GM21381 (cell line): Measurements from ENCODE around the gene RPS6KB2.
A peak's percentile ranks its signal among the peaks of the same experiment; 100 is the strongest.

Experiments
- ATAC-seq: cut with Tn5 transposase; IDR thresholded peaks from one replicate; pipeline ENCODE4 v1.9.1; 2021; ENCODE audit warnings: mild to moderate bottlenecking, moderate library complexity; ENCODE audit not compliant: unreplicated experiment

RPS6KB2 gene

DNA sequence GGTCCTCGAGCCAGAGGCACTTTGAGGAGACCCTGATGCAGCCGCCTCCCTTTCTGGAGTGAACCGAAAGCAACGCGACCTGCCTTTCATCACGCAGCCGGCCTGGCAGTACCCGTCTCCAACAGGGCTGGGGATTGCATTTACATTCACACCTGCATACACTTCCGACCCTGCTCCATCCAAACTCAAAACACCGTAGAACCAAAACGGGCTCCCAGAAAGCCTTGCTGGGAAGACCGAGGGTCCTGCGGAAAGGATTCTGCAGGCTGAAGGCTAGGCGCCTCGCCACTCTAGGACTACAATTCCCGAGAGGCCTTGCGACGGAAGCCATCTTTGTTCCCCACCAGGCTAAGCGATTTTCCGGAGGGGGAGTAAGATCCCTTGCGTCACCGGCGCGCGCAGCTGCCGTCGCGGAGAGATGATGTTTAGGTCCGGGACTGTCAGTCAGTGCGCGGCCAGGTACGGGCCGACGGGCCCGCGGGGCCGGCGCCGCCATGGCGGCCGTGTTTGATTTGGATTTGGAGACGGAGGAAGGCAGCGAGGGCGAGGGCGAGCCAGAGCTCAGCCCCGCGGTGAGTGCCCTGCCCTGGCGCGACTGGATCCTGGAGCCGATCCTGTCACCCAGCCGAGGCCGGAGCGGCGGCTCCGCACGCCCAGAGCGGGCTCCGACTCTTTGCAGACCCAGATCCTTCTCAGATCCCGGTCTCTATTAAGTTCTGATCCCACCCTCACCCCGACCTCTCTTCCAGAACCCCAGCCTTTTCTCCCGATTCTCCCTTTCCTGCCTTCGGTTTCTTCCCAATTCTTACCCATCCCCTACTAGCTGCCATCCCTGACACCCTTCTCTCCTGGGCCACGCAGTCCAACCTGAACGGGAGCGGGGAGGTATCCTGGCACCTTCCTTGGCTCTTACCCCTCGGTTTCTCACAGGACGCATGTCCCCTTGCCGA, at the start of gene RPS6KB2:
Gene RPS6KB2 (plus strand): TSS at position 443 of the 950 bp plus-strand sequence. CDS start 52 bp downstream, at position 495.
- peak; percentile 83 for ATAC-seq

DNA sequence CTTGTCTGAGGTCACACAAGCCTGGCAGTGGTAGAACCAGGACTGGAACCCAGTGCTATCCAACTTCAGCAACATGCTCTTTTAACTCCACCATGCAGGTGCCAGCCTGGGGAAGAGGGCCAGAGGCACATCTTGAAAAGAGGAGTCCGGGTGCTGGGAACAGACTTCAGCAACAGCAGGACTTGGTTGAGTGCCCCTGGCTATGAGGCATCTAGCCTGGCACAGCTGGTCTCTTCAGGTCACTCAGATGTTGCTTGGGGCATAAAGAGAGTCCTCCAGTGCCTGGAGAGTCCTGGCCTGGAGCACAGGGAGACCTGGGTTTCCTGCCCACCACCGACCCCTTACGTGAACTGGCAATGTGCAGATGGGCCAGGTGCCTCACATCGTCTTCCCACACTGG, 49.8 kb upstream of the RPS6KB2 start:
- ATAC-seq = no peak

DNA sequence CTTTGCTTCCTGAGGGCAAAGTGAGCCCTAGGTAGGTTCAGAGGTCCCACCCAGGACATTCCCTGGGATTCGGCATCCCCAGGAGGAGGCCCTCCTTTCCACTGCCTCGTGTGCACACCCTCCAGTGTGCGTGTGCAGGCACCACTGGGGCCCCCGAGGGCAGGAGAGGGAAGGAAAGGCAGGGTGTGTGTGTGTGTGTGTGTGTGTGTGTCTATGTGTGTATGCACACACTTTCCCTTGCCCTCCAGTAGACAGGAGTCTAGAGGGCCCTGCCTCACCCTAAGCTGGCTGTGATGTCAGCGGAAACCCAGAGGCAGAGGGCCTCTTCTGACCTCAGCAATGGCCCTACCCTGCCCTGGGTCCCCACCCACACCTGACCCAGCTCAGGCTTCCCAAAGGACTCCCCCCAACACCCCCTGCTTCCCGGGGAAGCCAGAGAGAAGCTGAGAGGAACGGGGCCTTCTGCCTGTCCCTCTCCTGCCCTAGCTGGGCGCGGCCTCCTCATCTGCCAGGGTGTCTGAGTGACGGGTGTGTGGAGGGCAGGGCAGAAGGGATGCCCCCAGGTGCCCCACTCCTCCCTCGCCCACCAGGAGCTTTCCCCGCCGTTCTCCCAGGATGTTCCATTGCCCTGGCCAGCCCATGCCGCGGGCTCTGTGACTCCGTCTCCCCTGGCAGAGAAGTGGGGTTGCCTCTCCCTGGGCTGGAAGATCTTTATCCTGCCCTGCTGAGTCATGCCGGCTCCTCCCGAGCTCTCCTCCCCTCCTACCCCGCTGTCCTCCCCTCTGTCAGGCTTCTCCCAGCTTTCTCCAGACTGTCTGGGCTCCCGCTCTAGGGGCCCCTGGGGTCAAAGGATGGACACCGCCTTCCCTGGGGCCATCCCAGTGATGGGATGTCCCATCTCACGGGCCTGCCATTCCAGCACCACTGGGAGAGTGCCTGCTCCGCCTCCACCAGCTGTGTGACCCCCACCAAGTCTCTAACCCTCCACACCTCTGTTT, 48.9 kb upstream of the RPS6KB2 start:
- ATAC-seq = no peak

DNA sequence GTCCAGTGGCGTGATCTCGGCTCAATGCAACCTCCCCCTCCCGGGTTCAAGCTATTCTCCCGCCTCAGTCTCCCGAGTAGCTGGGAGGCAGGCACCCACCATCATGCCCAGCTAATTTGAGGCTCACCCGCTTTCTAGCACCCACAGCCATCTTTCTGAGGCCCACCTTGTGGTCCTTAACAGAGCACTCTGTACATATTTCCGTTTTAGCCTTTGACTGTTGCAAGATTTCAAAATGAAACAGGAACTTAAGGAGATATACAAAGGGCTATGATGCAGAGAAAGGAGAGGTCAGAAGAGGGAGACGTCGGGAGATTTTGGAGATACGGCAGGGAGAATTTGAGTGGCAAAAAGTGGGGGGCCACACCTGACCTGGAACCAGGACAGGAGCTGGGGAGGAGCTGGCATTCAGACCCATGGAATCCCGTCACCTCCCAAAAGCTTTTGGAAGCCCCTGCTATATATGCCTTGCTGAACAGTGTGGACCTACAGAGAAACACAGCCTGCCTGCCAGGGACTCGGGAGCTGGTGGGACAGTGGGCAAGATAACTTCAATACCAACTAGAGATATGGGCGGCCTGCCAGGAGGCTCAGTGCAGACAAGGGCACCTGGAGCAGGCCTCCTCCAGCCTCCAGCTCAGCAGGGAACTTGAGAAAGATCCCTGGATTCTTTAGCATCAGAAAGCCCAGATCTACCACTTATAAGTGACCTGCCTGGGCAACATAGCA, 46.9 kb upstream of the RPS6KB2 start:
- no peak for ATAC-seq

DNA sequence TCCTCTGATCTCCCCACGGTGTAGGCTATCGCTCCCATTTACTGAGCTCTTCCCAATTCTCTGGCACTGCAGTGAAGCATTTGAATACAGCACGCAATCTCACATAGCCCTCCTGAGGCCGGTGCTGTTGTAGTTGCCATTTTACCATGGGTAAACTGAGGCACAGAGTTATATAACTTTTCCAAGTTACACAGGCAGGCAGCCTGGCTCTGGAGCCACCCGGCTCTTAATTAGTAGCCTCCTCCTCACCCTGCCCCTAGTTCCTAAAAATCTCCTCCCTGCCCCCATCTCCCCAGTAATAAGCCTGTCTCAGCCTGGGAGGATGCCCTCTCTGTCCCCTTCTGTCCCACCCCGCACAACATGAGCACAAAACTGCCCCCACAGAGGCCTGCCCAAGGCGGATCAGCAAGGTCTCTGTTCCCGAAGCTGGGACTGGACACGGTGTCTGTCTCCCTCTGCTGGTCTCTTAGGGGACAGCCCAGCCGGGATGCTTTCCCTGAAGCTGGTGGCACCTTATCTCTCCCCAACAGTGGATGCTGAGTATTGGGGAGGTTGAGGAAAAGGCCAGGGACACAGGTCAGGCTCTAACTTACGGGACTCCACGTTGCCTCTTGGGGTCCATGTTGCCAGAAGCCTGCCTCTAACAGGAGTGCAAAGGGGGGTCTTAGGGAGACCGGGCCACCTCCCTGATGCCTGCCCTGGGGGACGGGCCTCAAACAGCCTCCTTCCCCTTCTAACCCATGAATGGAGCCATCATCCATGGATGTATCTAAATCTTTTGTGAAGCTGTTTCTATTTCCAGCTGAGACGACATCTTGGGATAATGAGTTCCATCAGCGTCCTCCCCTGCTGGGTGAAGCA, 45.8 kb upstream of the RPS6KB2 start:
- ATAC-seq = no peak

DNA sequence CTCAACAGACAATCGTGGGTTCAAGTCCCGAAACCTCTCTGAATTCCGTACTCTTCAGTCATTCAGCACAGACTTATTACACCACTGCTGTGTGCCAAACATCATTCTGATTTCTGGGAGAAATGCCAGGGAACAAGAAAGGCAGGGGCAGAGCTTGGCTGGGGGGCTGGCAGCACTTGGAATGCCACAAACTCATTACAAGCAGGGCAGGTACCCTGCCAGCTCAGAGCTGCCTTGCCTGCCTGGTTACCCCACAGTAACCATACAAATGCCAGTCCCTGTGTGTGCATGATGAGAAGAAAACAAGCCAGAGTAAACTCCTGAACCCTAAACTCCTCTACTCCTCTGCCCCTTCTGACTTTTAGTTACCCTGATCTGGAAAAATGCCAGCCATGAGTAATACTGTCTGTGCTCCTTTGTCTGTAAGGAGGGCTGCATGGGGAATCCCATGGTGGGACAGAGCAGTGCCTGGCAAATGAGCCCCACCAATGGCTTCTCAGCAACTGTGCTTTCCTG, 43.4 kb upstream of the RPS6KB2 start:
- ATAC-seq = no peak

DNA sequence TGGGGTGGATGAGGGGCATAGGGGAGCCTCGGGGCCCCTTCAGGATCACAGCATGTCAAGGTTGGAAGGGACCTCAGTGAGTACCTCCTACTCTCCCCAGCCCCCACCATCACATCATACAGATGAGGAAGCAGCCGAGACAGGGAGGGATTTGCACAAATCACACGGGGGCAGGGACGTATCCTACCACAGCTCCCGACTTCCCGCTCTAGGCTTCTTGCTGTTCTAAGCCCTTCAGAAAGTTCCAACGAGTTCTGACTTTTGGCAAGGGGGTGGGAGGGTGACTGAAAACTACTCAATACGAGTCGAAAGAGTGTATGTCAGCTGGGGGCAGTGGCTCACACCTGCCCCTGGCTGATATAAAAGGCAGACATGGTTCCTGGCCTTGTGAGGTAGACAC, 41.2 kb upstream of the RPS6KB2 start:
- no peak for ATAC-seq

DNA sequence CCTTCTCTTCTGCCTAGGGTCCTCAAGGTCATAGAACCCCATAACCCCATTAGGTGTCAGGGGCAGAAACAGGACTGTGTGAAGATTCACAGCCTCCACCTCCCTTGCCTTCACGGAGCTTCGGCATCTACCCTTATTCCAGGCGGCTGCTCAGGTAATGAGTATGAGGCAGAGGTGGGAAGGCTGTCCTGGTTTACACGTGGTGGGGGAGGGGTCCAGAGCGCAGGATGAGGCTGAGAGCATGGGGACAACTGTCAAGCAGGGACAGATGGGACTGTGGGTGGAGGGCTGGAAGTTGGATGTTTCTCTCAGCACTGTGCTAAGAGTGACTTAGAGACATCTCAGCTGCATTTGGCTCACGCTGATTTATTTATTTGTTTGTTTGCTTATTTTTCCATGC, 40.8 kb upstream of the RPS6KB2 start:
- ATAC-seq = no peak

DNA sequence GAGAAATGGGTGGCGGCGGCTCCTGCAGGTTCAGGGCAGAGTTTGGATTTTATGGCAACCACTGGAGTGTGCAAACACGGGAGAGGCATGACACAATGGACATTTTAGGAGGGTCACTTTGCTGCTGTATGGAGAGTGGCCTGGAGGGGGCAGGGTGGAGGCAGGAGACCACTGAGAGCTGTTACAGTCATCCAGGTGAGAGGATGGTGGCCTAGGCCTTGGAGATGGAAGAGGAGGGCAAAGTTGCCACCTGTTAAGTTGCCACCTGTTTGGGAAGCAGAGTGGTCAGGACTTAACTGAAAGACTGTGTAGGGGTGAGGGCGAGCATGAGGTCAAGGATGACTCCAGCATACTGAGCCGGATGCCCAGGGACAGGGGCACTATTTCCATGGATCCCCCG, 38.8 kb upstream of the RPS6KB2 start:
- ATAC-seq = no peak

DNA sequence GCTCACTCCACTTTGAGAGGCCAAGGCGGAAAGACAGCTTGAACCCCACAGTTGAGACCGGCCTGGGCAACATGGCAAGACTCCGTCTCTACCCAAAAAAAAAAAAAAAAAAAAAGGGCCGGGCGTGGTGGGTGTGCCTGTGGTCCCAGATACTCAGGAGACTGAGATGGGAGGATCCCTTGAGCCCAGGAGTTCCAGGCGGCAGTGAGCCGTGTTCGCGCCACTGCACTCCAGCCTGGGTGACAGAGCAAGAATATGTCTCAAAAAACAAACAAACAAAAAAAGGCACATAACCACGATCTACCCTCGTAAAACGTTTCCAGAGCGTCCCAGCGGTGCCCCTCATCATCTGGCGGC, 37.4 kb upstream of the RPS6KB2 start:
- ATAC-seq = no peak

DNA sequence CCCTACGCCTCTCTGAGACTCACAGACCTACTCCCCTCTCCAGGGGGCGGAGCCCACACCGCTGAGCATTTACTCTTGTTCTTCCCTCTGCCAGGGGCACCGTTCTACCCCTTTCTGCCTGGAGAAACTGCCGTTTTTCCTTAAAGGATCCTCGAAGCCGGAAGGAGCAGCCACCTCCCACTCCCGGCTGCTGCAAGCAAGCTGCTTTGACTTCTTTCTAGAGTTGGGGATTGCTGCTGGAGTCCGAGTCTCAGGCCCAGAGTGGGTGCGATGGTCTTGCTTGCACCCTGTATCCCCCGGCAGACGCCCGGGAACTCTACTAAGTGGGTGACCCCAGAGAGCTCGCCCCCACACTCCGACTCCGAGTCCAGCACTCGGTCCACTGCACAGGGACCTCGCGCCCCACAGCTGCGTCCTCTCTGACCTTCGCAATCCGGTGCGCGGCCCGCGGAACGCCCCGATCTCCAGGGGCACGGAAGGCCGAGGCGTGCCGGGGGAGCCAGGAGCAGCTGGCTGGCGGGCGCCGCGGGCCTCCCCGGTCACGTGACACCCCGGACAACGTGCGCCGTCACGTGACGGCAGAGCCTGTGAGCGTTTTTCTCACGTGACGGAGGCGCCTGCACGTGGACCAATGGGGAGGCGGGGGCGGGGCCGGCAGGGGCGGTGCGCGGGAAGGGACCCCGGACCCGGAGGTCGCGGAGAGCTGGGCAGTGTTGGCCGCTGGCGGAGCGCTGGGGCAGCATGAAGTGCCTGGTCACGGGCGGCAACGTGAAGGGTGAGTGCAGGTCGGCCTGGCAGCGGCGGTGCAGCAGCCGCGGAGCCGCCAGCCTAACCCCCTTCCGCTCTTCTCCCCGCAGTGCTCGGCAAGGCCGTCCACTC, 36.8 kb upstream of the RPS6KB2 start, which contains the start of gene RAD9A:
Gene RAD9A (plus strand): TSS at position 683 of the 879 bp plus-strand sequence. CDS start 59 bp downstream, at position 742.
- ATAC-seq = peak; percentile 57

DNA sequence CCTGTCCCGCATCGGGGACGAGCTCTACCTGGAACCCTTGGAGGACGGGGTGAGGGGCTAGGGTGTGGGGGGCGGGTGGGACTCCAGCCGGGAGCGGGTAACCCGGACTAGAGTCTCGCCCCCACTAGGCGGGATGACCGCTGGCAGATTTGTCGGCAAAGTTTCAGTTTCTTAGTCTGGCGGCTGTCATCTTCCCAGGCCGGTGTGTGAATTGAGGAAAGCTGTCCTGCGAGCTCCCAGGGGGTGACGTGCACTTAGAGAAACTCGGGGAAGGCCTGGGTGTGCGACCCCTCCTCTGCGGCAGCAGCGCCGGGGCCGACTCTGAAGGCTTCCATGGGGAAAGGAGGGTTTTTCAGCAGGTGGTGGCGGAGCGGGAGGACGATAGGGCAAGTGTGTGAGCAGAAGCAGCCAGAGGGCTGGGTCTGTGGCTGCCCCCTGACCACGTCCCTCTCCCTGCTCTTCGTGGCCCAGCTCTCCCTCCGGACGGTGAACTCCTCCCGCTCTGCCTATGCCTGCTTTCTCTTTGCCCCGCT, 36.0 kb upstream of the RPS6KB2 start:
- peak; percentile 26 for ATAC-seq

DNA sequence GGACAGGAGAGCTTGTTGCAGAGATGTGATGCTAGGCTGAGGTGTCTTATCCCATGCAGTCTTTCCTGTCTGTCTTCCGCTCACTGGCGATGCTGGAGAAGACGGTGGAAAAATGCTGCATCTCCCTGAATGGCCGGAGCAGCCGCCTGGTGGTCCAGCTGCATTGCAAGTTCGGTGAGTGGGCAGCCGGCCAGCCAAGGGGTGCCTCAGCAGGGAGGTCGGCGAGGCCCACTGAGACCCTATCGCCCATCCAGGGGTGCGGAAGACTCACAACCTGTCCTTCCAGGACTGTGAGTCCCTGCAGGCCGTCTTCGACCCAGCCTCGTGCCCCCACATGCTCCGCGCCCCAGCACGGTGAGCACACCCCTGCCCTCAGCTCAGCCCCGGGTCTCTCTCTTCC, 34.9 kb upstream of the RPS6KB2 start:
- no peak for ATAC-seq

DNA sequence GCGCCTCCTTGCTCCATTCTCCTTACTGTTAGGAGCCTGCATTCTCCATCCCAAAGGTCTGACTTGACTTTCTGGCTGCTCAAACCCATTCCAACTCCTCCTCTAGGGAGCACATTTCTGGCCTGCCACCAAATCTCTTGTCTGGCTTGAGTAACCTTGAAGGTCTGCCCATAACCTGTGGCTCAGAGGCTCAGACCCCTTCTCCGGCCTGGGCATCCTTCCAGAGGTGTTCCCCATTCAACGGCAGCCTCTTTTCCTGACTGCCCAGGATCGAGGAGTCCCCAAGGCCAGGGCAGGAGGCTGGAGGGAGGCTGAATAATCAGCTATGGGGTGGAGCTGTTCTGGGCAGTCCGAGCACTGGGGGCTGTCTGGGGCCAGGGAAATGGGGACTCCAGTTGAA, 34.3 kb upstream of the RPS6KB2 start:
- no peak for ATAC-seq

DNA sequence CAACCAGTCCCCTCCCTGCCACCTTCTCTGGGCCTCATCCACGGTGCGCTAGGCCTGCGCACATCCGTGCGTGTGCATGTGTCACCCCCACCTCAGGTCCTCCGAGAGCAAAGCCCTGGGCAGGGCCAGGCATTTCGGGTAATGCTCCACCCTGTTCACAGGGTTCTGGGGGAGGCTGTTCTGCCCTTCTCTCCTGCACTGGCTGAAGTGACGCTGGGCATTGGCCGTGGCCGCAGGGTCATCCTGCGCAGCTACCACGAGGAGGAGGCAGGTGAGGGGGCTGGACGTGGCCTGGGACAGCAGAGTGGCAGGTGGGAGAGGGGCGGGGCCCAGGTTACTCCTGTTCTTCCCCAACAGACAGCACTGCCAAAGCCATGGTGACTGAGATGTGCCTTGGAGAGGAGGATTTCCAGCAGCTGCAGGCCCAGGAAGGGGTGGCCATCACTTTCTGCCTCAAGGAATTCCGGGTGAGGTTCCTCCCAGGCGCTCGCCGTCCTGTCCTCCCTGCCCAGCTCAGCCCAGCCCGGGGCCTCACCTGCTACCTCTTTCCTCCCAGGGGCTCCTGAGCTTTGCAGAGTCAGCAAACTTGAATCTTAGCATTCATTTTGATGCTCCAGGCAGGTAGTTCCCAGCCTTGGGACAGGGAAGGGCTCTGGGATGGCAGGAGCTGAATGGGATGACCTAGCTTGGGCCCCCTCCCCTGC, 32.6 kb upstream of the RPS6KB2 start:
- ATAC-seq = no peak

DNA sequence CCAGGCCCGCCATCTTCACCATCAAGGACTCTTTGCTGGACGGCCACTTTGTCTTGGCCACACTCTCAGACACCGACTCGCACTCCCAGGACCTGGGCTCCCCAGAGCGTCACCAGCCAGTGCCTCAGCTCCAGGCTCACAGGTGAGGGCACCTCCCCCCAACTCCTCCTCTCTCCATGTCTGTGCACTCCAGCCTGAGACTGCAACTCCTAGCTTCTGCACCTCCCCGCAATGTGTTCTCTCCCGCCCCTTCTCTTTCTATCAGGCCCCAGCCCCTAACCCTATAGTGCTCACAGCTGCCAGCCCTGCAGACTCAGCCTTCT, 32.1 kb upstream of the RPS6KB2 start:
- no peak for ATAC-seq

DNA sequence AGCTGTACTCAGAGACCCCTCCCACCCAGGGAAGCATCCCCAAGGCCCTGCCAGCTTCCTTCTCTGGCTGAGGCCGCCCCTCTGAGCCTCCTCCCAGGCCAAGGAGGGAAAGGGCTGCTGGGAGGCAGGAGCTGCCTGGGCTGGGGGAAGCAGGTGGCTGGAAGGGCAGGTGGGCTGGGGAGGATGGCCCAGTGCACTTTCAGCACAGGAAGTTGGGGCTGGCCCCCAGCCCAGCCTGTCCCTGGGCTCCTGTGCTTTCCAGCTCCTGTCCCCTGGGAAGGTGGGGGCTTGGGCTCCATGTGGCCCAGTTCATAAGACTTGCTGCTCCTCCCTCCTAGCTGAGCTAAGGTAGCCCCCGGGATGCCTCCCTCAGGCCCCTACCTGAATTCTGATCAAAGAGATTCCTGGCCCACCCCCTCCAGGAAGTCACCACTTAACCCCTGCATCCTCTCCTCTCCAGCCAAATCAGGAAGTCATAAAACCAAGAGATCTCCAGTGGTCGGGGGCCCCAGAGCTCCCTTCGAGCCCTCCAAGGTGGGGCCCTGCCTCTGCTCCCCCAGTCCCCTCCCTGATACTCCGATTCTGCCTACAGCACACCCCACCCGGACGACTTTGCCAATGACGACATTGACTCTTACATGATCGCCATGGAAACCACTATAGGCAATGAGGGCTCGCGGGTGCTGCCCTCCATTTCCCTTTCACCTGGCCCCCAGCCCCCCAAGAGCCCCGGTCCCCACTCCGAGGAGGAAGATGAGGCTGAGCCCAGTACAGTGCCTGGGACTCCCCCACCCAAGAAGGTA, 31.5 kb upstream of the RPS6KB2 start:
- ATAC-seq = no peak
